Body of pancreas (tissue), 4 donors: ENCODE measurements around the gene MPHOSPH6. TPM values are rescaled to one million over a fixed set of nuclear protein-coding genes. Genes with fewer than 3 reads are reported as not detected.
A peak's percentile ranks its signal among the peaks of the same experiment; 100 is the strongest.

ENCODE experiments used
- ATAC-seq: fragments of 150-250 bp; one replicate; pipeline ENCODE4 v1.9.1; 2016
- DNase-seq, 4 donors: peaks; one replicate each; pipeline ENCODE4 v3.0.0-alpha.2; 2019
- H3K27ac ChIP-seq, 4 donors: fragments of 200-600 bp; sonication (generic); 1 replicate in 3 of 4; 2 replicates in 1 of 4; pipeline versions ENCODE4 v1.5.1 to v1.6.1; 2016 to 2019; ENCODE audit warnings: mild to moderate bottlenecking in 1 of 4, mixed read lengths in 1 of 4, moderate library complexity in 1 of 4
- H3K27me3 ChIP-seq, 2 donors: fragments of 200-600 bp; sonication (generic); one replicate each; pipeline ENCODE4 v1.6.0; 2016; ENCODE audit warnings: mild to moderate bottlenecking in 1 of 2
- H3K36me3 ChIP-seq, 2 donors: fragments of 200-600 bp; sonication (generic); replicated peaks in 1 of 2; 2 replicates each; pipeline ENCODE4 v1.5.1; 2016; ENCODE audit warnings: low read depth in 2 of 2; ENCODE audit not compliant: insufficient read depth in 1 of 2
- H3K4me1 ChIP-seq: fragments of 200-600 bp; sonication (generic); one replicate; pipeline ENCODE4 v1.6.0; 2016
- H3K4me3 ChIP-seq, 2 donors: fragments of 200-600 bp; sonication (generic); 1 replicate in 1 of 2; 2 replicates in 1 of 2; pipeline ENCODE4 v1.5.1; 2016 to 2019
- H3K9me3 ChIP-seq, 3 donors: fragments of 200-600 bp; sonication (generic); 1 replicate in 2 of 3; 2 replicates in 1 of 3; pipeline ENCODE4 v1.5.1; 2016
- CTCF ChIP-seq, 7 experiments: fragments of 450-650 bp in 4 of 7; fragments of 200-600 bp in 3 of 7; sonication (generic) in 3 of 7; IDR thresholded peaks; one replicate each; pipeline ENCODE4 v1.5.1; 2016 to 2019; ENCODE audit warnings: antibody characterized with exemption in 7 of 7
- POLR2A ChIP-seq, 3 donors: fragments of 450-650 bp; IDR thresholded peaks; one replicate each; pipeline ENCODE4 v1.6.1; 2016; ENCODE audit warnings: antibody characterized with exemption in 3 of 3, mild to moderate bottlenecking in 2 of 3
- WGBS, 2 donors: methylation state at CpG; one replicate each; pipeline ENCODE4 v1.1.5; 2017; 5-methylcytosine and 5-hydroxymethylcytosine counted together
- intact Hi-C: fragments of 100-400 bp; cut with DNase I; formaldehyde crosslinking; loops from one replicate; pipeline ENCODE4 v1.15.1; 2023
- total RNA-seq, 2 donors: library from RNA; depleted of rRNA; stranded (reverse); fragments of >200 nt; gene quantifications; one replicate each; pipeline ENCODE4 v1.1.0, GENCODE V29; 2016

The MPHOSPH6 gene
- total RNA-seq, 2 donors from 2014 or later, result 13.5 to 21.0 TPM

GRCh38 chr16:82192665-82193064, 22.6 kb upstream of the MPHOSPH6 start:
- Histone ChIP-seq H3K4me3 (no peak overlapping the region), H3K36me3 (no peaks in the 10 kb centered on the region), H3K27ac (peak overlapping the region in 1 of 4 donors; percentile 42), H3K4me1 (no peaks in the 10 kb centered on the region), H3K27me3 (no peaks in the 10 kb centered on the region), H3K9me3 (no peaks in the 10 kb centered on the region)
- intact Hi-C loops, result no loop called here
- no peak for TF ChIP-seq CTCF (IDR thresholded peaks at IDR 0.05)
- no peak for TF ChIP-seq POLR2A (IDR thresholded peaks at IDR 0.05)
- DNase-seq, result peak in 1 of 4 donors; percentile 34
- no peak for ATAC-seq
- 36 to 38% methylated on average over 4 of the region's 4 CpGs for WGBS, 2 donors

GRCh38 chr16:82190386-82190785, 20.4 kb upstream of the MPHOSPH6 start:
- no peaks in the 10 kb centered on the region for H3K27me3 ChIP-seq
- 56 to 71% methylated on average over 2 of the region's 2 CpGs for WGBS, 2 donors
- H3K4me3 ChIP-seq, result no peak overlapping the region
- intact Hi-C loops, result no loop called here
- ATAC-seq (no peak), DNase-seq (no peak)
- H3K27ac ChIP-seq, result peak overlapping the region in 1 of 4 donors; percentile 17
- TF ChIP-seq POLR2A (IDR thresholded peaks at IDR 0.05), result no peak
- no peak for TF ChIP-seq CTCF (IDR thresholded peaks at IDR 0.05)
- no peaks in the 10 kb centered on the region for H3K36me3 ChIP-seq
- no peaks in the 10 kb centered on the region for H3K9me3 ChIP-seq
- H3K4me1 ChIP-seq, result no peaks in the 10 kb centered on the region

- Histone ChIP-seq H3K27me3 (no peaks in the 10 kb centered on the region), H3K9me3 (no peaks in the 10 kb centered on the region), H3K36me3 (no peaks in the 10 kb centered on the region), H3K27ac (no peak overlapping the region), H3K4me1 (no peaks in the 10 kb centered on the region), H3K4me3 (no peak overlapping the region)
- WGBS, 2 donors, result 79 to 82% methylated on average over 1 of the region's 1 CpG
- intact Hi-C loops, result no loop called here
- ATAC-seq (no peak), DNase-seq (no peak)
- TF ChIP-seq POLR2A (IDR thresholded peaks at IDR 0.05) (no peak), CTCF (IDR thresholded peaks at IDR 0.05) (no peak)
Measured at GRCh38 chr16:82187829-82188228, 17.8 kb upstream of the MPHOSPH6 start.

GRCh38 chr16:82185012-82185411, 15.0 kb upstream of the MPHOSPH6 start:
- intact Hi-C loops, result no loop called here
- TF ChIP-seq CTCF (IDR thresholded peaks at IDR 0.05) (no peak), POLR2A (IDR thresholded peaks at IDR 0.05) (no peak)
- ATAC-seq, result no peak

GRCh38 chr16:82184213-82184612, 14.2 kb upstream of the MPHOSPH6 start:
- Histone ChIP-seq H3K27me3 (no peaks in the 10 kb centered on the region), H3K4me3 (no peak overlapping the region), H3K27ac (no peak overlapping the region), H3K36me3 (no peaks in the 10 kb centered on the region), H3K4me1 (no peaks in the 10 kb centered on the region), H3K9me3 (no peaks in the 10 kb centered on the region)
- 57 to 63% methylated on average over 5 of the region's 5 CpGs for WGBS, 2 donors
- ATAC-seq, result no peak
- intact Hi-C loops, result no loop called here
- TF ChIP-seq POLR2A (IDR thresholded peaks at IDR 0.05) (no peak), CTCF (IDR thresholded peaks at IDR 0.05) (no peak)
- no peak for DNase-seq

More at GRCh38 chr16:82185012-82185411, 15.0 kb upstream of the MPHOSPH6 start:
- H3K27me3 ChIP-seq, result no peaks in the 10 kb centered on the region
- H3K4me1 ChIP-seq, result no peaks in the 10 kb centered on the region
- no peaks in the 10 kb centered on the region for H3K36me3 ChIP-seq
- H3K9me3 ChIP-seq, result no peaks in the 10 kb centered on the region
- no peak overlapping the region for H3K27ac ChIP-seq
- no peak for DNase-seq
- H3K4me3 ChIP-seq, result no peak overlapping the region
